HepG2 (cell line): Measurements from ENCODE around the gene HEMK1. TPM values are rescaled to one million over a fixed set of nuclear protein-coding genes. Genes with fewer than 3 reads are reported as not detected.

Experiments
- ATM ChIP-seq: fragments of 450-650 bp; IDR thresholded peaks from 2 replicates; pipeline ENCODE4 v1.7.1; 2017; ENCODE audit warnings: mild to moderate bottlenecking, borderline replicate concordance
- FLYWCH1 ChIP-seq: sonication (generic); formaldehyde crosslinking; IDR thresholded peaks from 2 replicates; pipeline ENCODE4 v1.8.1; 2023; ENCODE audit warnings: mild to moderate bottlenecking, missing genetic modification reagents
- GATAD2A ChIP-seq: IDR thresholded peaks from 2 replicates; pipeline ENCODE4 v1.6.1; 2016
- HDAC2 ChIP-seq: sonication (generic); formaldehyde crosslinking; IDR thresholded peaks from 2 replicates; pipeline ENCODE4 v1.4.0; 2020; ENCODE audit warnings: missing genetic modification reagents
- KLF11 ChIP-seq: IDR thresholded peaks from 2 replicates; pipeline ENCODE4 v1.6.1; 2016; ENCODE audit warnings: missing compliant biosample characterization
- MIER3 ChIP-seq: IDR thresholded peaks from 2 replicates; pipeline ENCODE4 v1.6.1; 2016; ENCODE audit warnings: missing compliant biosample characterization, borderline replicate concordance
- MXI1 ChIP-seq: IDR thresholded peaks from 3 replicates; pipeline ENCODE4 v1.6.1; 2012; ENCODE audit warnings: low read depth, low read length, inconsistent platforms, borderline replicate concordance
- PHF20 ChIP-seq: sonication (generic); formaldehyde crosslinking; IDR thresholded peaks from 2 replicates; pipeline ENCODE4 v1.5.0; 2020; ENCODE audit warnings: mild to moderate bottlenecking, missing genetic modification reagents
- PHF21A ChIP-seq: sonication (generic); formaldehyde crosslinking; IDR thresholded peaks from 2 replicates; pipeline ENCODE4 v1.5.0; 2020; ENCODE audit warnings: mild to moderate bottlenecking, missing genetic modification reagents
- PTBP1 ChIP-seq: fragments of 200-400 bp; formaldehyde crosslinking; IDR thresholded peaks from 2 replicates; pipeline ENCODE4 v1.6.1; 2018; ENCODE audit warnings: low read length, low read depth; ENCODE audit not compliant: poor library complexity, severe bottlenecking
- SALL1 ChIP-seq: sonication (generic); formaldehyde crosslinking; IDR thresholded peaks from 2 replicates; pipeline ENCODE4 v1.8.0; 2022; ENCODE audit warnings: mild to moderate bottlenecking, missing genetic modification reagents
- SRSF9 ChIP-seq: fragments of 200-400 bp; formaldehyde crosslinking; IDR thresholded peaks from 2 replicates; pipeline ENCODE4 v1.6.1; 2018; ENCODE audit warnings: borderline replicate concordance, mild to moderate bottlenecking, low read depth, low read length; ENCODE audit not compliant: insufficient read depth, poor library complexity, severe bottlenecking
- WIZ ChIP-seq: sonication (generic); formaldehyde crosslinking; IDR thresholded peaks from 2 replicates; pipeline ENCODE4 v1.5.1; 2020; ENCODE audit warnings: mild to moderate bottlenecking, missing genetic modification reagents
- ZNF230 ChIP-seq: sonication (generic); formaldehyde crosslinking; IDR thresholded peaks from 2 replicates; pipeline ENCODE4 v1.4.0; 2020; ENCODE audit warnings: mild to moderate bottlenecking, missing genetic modification reagents
- ZNF263 ChIP-seq: sonication (generic); formaldehyde crosslinking; IDR thresholded peaks from 2 replicates; pipeline ENCODE4 v1.4.0; 2020; ENCODE audit warnings: missing genetic modification reagents
- ZNF33A ChIP-seq: sonication (generic); formaldehyde crosslinking; IDR thresholded peaks from 2 replicates; pipeline ENCODE4 v1.5.1; 2020; ENCODE audit warnings: missing genetic modification reagents, mild to moderate bottlenecking, moderate library complexity, borderline replicate concordance
- ZNF446 ChIP-seq: sonication (generic); formaldehyde crosslinking; IDR thresholded peaks from 2 replicates; pipeline ENCODE4 v1.5.0; 2020; ENCODE audit warnings: mild to moderate bottlenecking, missing genetic modification reagents
- ZNF615 ChIP-seq: sonication (generic); formaldehyde crosslinking; IDR thresholded peaks from 2 replicates; pipeline ENCODE4 v1.5.0; 2020; ENCODE audit warnings: mild to moderate bottlenecking, missing genetic modification reagents, borderline replicate concordance
- ZNF644 ChIP-seq: IDR thresholded peaks from 2 replicates; pipeline ENCODE4 v1.6.1; 2016; ENCODE audit warnings: low read depth
- polyA plus RNA-seq, 8 experiments: library from polyadenylated mRNA; depleted of rRNA in 3 of 8; stranded (reverse) in 7 of 8; unstranded in 1 of 8; fragments of >200 nt; fragmentation: Illumina TruSeq in 4 of 8; extraction: Trizol in 4 of 8; gene quantifications; 2 replicates each; pipeline versions ENCODE4 v1.2.1 to v1.2.3, GENCODE V29; 2011 to 2016; ENCODE audit warnings: low read depth in 4 of 8, missing spikeins in 1 of 8, mixed read lengths in 1 of 8; ENCODE audit not compliant: insufficient read depth in 1 of 8
- total RNA-seq, 5 experiments: library from RNA; depleted of rRNA; stranded (reverse); fragments of >200 nt; fragmentation: Illumina TruSeq; extraction: Trizol; gene quantifications; 2 replicates each; pipeline ENCODE4 v1.2.3, GENCODE V29; 2016; ENCODE audit warnings: low read depth in 1 of 5
- TF ChIP-seq, protein P1 (sequence below): sonication (generic); formaldehyde crosslinking; IDR thresholded peaks from 2 replicates; pipeline ENCODE4 v1.8.0; 2022; ENCODE audit warnings: mild to moderate bottlenecking, missing genetic modification reagents, moderate library complexity
- TF ChIP-seq, protein P2 (sequence below): sonication (generic); formaldehyde crosslinking; IDR thresholded peaks from 2 replicates; pipeline ENCODE4 v1.4.0; 2020; ENCODE audit warnings: missing genetic modification reagents
- TF ChIP-seq, protein P3 (sequence below), 2 experiments: IDR thresholded peaks; 2 replicates each; pipeline ENCODE4 v1.6.1; 2011 to 2012; ENCODE audit warnings: low read length in 2 of 2, borderline replicate concordance in 1 of 2, low read depth in 1 of 2, mild to moderate bottlenecking in 1 of 2, moderate library complexity in 1 of 2
- TF ChIP-seq, protein P4 (sequence below): sonication (generic); formaldehyde crosslinking; IDR thresholded peaks from 2 replicates; pipeline ENCODE4 v1.5.1; 2020; ENCODE audit warnings: mild to moderate bottlenecking, missing genetic modification reagents, moderate library complexity

Gene HEMK1
- total and polyA plus RNA-seq, 2 of the 13 experiments (the other 11 are each of a cell fraction or from before 2014, with no cell fraction given) = 9.8 to 12.6 TPM

DNA sequence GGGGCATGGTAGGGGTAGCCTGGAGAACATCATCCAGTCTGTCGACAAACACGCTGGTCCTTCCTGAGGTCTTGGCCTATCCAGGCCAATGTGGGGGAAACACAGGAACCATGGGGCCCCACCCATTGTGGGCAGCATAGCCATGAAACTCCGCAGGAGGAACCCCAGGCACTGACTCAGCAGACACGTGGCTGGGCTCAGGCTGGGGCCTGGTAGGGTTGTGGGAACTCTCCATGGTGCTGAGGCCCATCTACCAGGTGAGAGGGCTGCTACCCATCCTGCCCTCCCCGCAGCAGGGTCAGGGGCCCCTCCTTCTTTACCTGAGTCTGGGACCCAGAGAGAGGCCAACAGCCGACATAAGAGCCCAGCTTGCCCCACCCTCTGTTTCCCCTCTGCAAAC lies 43.3 kb upstream of the HEMK1 start (continued):
- TF ChIP-seq MXI1 (peak; percentile 90; the same call in 2 of the 3 replicates), WIZ (peak; percentile 74; the same call in 1 of the 2 replicates), GATAD2A (CRISPR knock-in tag) (no peak), PHF21A (CRISPR knock-in tag) (no peak), KLF11 (0 out of 2 replicates have a peak, but pooled peaks have one; percentile 47), SRSF9 (no peak), ZNF33A (no peak), PHF20 (0 out of 2 replicates have a peak, but pooled peaks have one; percentile 27), HDAC2 (peak; percentile 54; the same call in 1 of the 2 replicates), PTBP1 (no peak), FLYWCH1 (no peak), MIER3 (CRISPR knock-in tag) (no peak), ZNF263 (0 out of 2 replicates have a peak, but pooled peaks have one; percentile 37), ATM (no peak), SALL1 (peak; percentile 82), ZNF446 (CRISPR knock-in tag) (no peak), ZNF230 (CRISPR knock-in tag) (no peak), ZNF644 (CRISPR knock-in tag) (no peak), ZNF615 (CRISPR knock-in tag) (no peak)
- TF ChIP-seq, protein P1, sequence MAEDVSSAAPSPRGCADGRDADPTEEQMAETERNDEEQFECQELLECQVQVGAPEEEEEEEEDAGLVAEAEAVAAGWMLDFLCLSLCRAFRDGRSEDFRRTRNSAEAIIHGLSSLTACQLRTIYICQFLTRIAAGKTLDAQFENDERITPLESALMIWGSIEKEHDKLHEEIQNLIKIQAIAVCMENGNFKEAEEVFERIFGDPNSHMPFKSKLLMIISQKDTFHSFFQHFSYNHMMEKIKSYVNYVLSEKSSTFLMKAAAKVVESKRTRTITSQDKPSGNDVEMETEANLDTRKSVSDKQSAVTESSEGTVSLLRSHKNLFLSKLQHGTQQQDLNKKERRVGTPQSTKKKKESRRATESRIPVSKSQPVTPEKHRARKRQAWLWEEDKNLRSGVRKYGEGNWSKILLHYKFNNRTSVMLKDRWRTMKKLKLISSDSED (CRISPR knock-in tag) = no peak
- TF ChIP-seq, protein P2, sequence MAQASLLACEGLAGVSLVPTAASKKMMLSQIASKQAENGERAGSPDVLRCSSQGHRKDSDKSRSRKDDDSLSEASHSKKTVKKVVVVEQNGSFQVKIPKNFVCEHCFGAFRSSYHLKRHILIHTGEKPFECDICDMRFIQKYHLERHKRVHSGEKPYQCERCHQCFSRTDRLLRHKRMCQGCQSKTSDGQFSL (CRISPR knock-in tag) = no peak
- TF ChIP-seq, protein P3, sequence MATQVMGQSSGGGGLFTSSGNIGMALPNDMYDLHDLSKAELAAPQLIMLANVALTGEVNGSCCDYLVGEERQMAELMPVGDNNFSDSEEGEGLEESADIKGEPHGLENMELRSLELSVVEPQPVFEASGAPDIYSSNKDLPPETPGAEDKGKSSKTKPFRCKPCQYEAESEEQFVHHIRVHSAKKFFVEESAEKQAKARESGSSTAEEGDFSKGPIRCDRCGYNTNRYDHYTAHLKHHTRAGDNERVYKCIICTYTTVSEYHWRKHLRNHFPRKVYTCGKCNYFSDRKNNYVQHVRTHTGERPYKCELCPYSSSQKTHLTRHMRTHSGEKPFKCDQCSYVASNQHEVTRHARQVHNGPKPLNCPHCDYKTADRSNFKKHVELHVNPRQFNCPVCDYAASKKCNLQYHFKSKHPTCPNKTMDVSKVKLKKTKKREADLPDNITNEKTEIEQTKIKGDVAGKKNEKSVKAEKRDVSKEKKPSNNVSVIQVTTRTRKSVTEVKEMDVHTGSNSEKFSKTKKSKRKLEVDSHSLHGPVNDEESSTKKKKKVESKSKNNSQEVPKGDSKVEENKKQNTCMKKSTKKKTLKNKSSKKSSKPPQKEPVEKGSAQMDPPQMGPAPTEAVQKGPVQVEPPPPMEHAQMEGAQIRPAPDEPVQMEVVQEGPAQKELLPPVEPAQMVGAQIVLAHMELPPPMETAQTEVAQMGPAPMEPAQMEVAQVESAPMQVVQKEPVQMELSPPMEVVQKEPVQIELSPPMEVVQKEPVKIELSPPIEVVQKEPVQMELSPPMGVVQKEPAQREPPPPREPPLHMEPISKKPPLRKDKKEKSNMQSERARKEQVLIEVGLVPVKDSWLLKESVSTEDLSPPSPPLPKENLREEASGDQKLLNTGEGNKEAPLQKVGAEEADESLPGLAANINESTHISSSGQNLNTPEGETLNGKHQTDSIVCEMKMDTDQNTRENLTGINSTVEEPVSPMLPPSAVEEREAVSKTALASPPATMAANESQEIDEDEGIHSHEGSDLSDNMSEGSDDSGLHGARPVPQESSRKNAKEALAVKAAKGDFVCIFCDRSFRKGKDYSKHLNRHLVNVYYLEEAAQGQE (IDR thresholded peaks at IDR 0.05; ENCODE audit: borderline replicate concordance in 1 of 2, low read depth in 1 of 2, low read length in 2 of 2) = peak; percentile 95 to 96
- TF ChIP-seq, protein P4, sequence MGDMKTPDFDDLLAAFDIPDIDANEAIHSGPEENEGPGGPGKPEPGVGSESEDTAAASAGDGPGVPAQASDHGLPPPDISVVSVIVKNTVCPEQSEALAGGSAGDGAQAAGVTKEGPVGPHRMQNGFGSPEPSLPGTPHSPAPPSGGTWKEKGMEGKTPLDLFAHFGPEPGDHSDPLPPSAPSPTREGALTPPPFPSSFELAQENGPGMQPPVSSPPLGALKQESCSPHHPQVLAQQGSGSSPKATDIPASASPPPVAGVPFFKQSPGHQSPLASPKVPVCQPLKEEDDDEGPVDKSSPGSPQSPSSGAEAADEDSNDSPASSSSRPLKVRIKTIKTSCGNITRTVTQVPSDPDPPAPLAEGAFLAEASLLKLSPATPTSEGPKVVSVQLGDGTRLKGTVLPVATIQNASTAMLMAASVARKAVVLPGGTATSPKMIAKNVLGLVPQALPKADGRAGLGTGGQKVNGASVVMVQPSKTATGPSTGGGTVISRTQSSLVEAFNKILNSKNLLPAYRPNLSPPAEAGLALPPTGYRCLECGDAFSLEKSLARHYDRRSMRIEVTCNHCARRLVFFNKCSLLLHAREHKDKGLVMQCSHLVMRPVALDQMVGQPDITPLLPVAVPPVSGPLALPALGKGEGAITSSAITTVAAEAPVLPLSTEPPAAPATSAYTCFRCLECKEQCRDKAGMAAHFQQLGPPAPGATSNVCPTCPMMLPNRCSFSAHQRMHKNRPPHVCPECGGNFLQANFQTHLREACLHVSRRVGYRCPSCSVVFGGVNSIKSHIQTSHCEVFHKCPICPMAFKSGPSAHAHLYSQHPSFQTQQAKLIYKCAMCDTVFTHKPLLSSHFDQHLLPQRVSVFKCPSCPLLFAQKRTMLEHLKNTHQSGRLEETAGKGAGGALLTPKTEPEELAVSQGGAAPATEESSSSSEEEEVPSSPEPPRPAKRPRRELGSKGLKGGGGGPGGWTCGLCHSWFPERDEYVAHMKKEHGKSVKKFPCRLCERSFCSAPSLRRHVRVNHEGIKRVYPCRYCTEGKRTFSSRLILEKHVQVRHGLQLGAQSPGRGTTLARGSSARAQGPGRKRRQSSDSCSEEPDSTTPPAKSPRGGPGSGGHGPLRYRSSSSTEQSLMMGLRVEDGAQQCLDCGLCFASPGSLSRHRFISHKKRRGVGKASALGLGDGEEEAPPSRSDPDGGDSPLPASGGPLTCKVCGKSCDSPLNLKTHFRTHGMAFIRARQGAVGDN (CRISPR knock-in tag) = peak; percentile 34; the same call in 1 of the 2 replicates
